ENCODE measurements around the gene CERK. TPM values are rescaled to one million over a fixed set of nuclear protein-coding genes. Genes with fewer than 3 reads are reported as not detected.
"Not testable (repeated sequence)": the region's sequence is repeated elsewhere in the genome, so short reads cannot be mapped to it uniquely, and the experiment has no call there.

The CERK gene
- polyA plus RNA-seq, 4 donors = 46.1 to 54.9 (median 52.3) TPM

DNA sequence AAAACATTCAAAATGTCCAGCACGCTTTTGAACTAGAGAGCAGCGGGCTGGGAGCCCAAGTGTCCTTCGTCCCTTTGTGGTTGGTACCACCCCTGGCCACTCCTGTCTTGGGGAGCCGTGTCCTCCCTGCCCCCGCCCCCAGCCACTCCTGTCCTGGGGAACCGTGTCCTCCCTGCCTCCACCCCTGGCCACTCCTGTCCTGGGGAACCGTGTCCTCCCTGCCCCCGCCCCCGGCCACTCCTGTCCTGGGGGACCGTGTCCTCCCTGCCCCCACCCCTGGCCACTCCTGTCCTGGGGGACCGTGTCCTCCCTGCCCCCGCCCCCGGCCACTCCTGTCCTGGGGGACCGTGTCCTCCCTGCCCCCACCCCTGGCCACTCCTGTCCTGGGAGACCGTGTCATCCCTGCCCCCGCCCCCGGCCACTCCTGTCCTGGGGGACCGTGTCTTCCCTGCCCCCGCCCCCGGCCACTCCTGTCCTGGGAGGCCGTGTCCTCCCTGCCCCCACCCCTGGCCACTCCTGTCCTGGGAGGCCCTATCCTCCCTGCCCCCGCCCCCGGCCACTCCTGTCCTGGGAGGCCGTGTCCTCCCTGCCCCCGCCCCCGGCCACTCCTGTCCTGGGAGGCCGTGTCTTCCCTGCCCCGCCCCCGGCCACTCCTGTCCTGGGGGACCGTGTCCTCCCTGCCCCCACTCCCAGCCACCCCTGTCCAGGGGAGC is 102.9 kb downstream of the CERK start:
- DNase-seq (ENCODE audit: low read depth in 4 of 4, low spot score in 3 of 4) = not testable (repeated sequence)

Other genes starting within 250 kb of the CERK start
- gene CELSR1, start 200.6 kb downstream of the CERK start, polyA plus RNA-seq (ENCODE audit: insufficient read length in 4 of 4) = 10 to 100 TPM; 23.7 to 30.9 (median 27.5) TPM
- 10 to 100 TPM; 20.5 to 25.2 (median 22.9) TPM for gene GRAMD4, start 117.9 kb downstream of the CERK start, polyA plus RNA-seq (ENCODE audit: insufficient read length in 4 of 4)
- gene TBC1D22A, start 24.4 kb upstream of the CERK start, polyA plus RNA-seq (ENCODE audit: insufficient read length in 4 of 4) = 10 to 100 TPM; 17.8 to 19.7 (median 18.2) TPM

Data from right renal pelvis (tissue), 4 donors.